HG03571 (cell line): ENCODE data around the gene UCK2.

ENCODE experiments used
- ATAC-seq: cut with Tn5 transposase; IDR thresholded peaks from one replicate; pipeline ENCODE4 v1.9.1; 2021; ENCODE audit not compliant: unreplicated experiment

The UCK2 gene

GRCh38 chr1:165898837-165899236 lies 71.4 kb downstream of the UCK2 start:
- no peak for ATAC-seq

- ATAC-seq = no peak
Observed at GRCh38 chr1:165899461-165899941, 72.1 kb downstream of the UCK2 start.

- no peak for ATAC-seq
Observed at GRCh38 chr1:165900576-165901380, 73.4 kb downstream of the UCK2 start.

GRCh38 chr1:165902565-165902964 lies 75.2 kb downstream of the UCK2 start:
- no peak for ATAC-seq

- no peak for ATAC-seq
Observed at GRCh38 chr1:165903672-165904071, 76.3 kb downstream of the UCK2 start.

GRCh38 chr1:165904948-165905347 lies 77.5 kb downstream of the UCK2 start:
- ATAC-seq = no peak

- no peak for ATAC-seq
Observed at GRCh38 chr1:165905853-165906252, 78.4 kb downstream of the UCK2 start.

- no peak for ATAC-seq
Observed at GRCh38 chr1:165907256-165907857, 79.9 kb downstream of the UCK2 start.

GRCh38 chr1:165910764-165911421 lies 83.5 kb downstream of the UCK2 start:
- no peak for ATAC-seq

GRCh38 chr1:165911609-165912281 lies 84.3 kb downstream of the UCK2 start:
- ATAC-seq = no peak

- no peak for ATAC-seq
Observed at GRCh38 chr1:165912638-165913037, 85.2 kb downstream of the UCK2 start.

GRCh38 chr1:165914136-165914798 lies 86.9 kb downstream of the UCK2 start:
- peak; percentile 78 for ATAC-seq

GRCh38 chr1:165915480-165915879 lies 88.1 kb downstream of the UCK2 start:
- no peak for ATAC-seq

- no peak for ATAC-seq
Observed at GRCh38 chr1:165915932-165916348, 88.5 kb downstream of the UCK2 start.

- ATAC-seq = no peak
Observed at GRCh38 chr1:165917166-165917565, 89.8 kb downstream of the UCK2 start.

GRCh38 chr1:165924117-165924516 lies 96.7 kb downstream of the UCK2 start:
- ATAC-seq = no peak

- no peak for ATAC-seq
Observed at GRCh38 chr1:165925498-165926079, 98.2 kb downstream of the UCK2 start.

- no peak for ATAC-seq
Observed at GRCh38 chr1:165927169-165927568, 99.8 kb downstream of the UCK2 start.

- no peak for ATAC-seq
Observed at GRCh38 chr1:165928075-165928731, 100.8 kb downstream of the UCK2 start.

- ATAC-seq = no peak
Observed at GRCh38 chr1:165930961-165931360, 103.5 kb downstream of the UCK2 start.
